ENCODE measurements around the gene TXNDC5.

- TF ChIP-seq CTCF (conservative IDR thresholded peaks at IDR 0.05) (no peak), ZFX (IDR thresholded peaks at IDR 0.05) (no peak)
Observed at GRCh38 chr6:7914311-7914710, 3.7 kb upstream of the TXNDC5 start.

Measured in C4-2B (cell line).